GM19463 (cell line): Measurements from ENCODE around the gene GNB5.
"Not testable (repeated sequence)": the region's sequence is repeated elsewhere in the genome, so short reads cannot be mapped to it uniquely, and the experiment has no call there.

Experiments
- ATAC-seq: cut with Tn5 transposase; IDR thresholded peaks from one replicate; pipeline ENCODE4 v1.9.1; 2021; ENCODE audit warnings: mild to moderate bottlenecking, moderate library complexity; ENCODE audit not compliant: unreplicated experiment

GNB5 gene

DNA sequence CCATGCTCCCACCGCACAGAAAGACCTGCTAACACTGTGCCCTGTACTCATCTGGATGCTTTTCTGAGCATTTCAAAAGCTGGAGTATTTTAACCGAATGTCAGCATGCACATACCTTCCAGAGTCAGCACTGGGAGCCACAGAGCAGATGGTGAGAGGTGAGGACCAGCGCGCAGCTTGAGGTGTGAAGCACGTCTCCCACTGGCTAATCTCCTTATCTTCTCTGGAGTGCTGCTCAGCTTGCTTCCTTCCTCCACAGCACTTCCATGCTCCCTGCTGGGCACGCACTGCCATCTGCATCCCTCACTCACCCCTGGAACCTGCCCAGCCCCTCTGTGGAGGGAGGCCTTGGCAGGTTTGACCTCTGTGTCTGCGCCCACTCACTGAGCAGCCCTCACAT, at the start of gene GNB5:
GNB5 (minus strand) TSS at position 186 of the 400 bp plus-strand sequence. CDS start 6,716 bp downstream, outside the sequence.
- ATAC-seq = no peak

DNA sequence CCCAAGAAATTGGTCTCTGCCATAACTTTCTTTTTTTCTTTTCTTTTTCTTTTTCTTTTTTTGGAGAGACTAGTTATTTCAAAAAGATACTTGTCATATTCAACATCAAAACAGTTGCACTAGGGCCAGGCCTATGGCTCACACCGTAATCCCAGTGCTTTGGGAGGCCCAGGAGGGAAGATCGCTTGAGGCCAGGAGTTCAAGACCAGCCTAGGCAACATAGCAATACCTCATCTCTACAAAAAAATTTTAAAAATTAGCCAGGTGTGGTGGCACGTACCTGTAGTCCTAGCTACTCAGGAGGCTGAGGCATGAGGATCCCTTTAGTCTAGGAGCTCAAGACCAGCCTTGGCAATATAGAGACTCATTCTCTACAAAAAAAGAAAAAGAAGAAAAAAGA, 49.0 kb upstream of the GNB5 start:
- no peak for ATAC-seq

DNA sequence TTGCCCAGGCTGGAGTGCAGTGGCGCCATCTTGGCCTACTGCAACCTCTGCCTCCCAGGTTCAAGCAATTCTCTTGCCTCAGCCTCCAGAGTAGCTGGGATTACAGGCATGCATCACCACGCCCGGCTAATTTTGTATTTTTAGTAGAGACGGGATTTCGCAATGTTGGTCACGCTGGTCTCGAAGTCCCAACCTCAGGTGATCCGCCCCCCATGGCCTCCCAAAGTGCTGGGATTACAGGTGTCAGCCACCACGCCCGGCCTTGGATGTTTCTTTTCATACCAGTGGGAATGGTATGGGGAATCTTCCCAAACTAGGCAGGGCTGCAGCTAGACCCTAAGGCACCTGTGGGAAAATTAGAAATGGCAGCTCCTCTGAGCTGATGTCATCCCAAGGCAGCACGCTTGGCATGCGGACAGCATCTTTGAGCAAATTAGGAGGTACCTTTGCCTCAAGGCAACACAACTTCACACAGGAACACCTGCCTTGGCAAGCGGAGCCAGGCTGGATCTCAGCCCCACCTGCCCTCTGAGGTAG, 47.9 kb upstream of the GNB5 start:
- ATAC-seq = not testable (repeated sequence)

DNA sequence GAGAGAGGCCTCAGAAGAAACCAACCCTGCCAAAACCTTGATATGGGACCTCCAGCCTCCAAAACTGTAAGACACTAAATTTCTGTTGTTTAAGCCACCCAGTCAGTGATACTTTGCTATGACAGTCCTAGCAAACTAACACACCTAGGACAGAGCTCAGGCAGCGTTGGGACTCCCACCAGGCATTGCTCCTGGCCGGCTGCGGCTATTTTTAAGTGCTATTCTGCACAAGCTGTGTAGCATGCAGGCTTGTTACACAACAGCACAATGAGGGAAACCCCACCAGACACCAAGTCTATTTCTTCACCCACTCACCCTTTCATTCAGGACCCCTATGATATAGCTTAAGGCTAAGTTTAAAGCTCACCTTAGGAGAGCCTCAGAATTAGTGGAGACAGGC, 47.0 kb upstream of the GNB5 start:
- ATAC-seq = no peak

DNA sequence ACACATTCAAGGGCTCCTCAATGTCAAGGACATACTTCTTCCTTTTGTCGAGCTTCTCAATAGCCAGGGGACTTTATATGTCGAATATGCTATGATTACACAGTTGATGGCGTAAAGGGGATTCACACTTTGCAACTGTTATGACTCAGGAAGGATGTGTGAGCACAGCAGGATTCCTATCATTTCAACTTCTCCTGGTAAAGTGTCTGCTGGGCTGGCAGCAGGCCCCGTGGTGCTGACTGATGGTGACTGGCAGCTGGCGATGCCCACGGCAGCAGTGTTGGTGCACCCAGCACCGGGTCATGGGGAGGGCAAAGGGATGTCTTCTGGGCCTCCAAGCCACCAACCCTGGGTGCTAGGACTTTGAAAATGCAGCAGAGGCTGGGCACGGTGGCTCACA, 44.8 kb upstream of the GNB5 start:
- ATAC-seq = no peak

DNA sequence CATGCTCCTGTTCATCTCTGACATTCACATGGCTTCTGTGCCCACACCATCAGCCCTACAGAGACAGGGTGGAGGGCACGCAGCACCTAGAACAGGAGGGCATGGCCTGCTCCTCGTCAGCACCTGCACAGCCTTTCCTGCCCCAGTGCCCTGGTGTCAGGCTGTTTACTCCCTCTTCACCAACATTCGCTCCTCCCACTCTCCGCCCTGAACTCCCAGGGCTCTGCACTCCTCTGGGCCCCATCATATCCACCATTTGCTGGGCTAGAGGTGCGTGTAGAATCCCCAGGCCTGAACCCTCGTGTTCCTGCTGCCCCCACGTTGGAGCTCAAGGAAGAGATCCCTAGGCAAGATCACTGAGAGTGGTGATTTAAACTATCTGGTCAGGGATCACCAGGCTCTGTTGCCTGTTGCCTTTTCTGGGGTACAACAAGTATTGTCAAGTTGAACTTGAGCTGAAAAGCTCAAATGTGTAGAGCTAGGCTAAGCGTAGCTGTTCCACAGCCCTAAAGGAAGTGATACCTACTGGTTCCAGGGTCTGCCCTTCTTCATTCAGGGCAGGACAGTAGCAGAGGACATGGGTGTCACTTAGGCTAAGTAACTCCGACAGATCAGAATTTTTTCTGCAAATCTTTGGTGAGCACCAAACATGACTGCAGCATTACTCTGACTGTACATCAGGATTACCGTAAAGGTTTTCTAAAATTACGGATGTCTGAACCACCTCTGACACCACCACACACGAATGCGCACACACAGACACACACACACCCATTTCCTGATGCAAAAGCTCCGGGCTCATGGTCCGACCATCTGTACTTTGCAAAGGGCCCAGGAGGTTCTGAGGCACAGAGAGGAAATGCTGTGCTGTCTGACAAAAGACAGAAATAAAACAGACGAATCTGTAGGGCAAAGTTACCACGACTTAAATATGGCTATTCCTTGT, 43.7 kb upstream of the GNB5 start:
- peak; percentile 46 for ATAC-seq

DNA sequence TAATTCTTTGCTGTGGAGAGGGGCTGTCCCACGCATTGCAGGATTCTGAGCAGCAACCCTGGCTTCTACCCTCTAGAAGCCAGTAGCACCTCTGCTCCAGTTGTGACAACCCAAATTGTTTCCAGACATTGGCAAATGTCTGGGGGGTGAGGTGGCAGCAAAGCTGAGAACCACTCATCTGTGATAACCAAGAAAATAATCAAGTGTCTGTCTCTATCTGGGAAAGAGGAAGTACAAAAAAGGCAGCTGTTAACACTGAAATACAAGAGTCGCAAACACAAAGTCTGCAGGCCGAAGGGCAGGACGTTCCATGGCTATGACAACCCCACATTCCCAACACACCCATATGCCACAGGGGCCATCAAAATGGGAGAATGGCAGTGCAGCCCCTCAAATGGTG, 42.2 kb upstream of the GNB5 start:
- peak; percentile 32 for ATAC-seq

DNA sequence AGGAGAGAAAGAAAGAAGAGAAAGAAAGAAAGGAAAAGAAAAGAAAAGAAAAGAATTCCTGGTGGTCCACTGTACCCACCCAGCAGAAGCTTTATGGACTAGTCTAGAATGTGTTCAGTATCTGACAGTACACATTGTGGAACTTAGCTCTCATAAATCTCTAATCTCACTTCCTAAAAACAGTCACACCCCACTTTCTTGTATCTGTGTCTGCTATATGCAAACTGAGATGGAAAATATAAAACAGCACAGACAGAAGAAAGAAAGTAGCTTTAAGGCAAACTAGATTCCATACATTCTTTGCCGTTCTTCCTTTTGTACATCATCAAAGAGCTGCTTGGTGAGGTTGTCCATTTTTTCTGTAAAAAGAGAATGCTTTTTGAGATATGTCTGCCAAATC, 41.1 kb upstream of the GNB5 start:
- peak; percentile 49 for ATAC-seq

DNA sequence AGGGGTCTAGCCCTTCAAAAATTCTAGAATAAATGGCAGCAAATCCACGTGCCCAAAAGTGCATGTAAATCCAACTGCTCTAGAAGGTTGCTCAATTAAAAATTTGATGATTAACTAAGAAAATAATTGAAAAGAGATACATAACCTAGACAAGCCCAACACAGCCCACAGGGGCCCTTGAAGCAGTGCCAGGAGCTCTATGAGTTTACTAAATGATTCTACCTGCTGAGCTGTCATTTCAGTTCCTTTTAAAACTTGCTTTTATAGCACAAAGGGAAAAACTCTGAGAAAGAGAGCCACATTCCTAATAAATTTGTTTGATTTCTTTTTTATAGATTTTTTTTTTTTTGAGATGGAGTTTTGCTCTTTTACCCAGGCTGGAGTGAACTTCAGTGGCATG, 38.9 kb upstream of the GNB5 start:
- no peak for ATAC-seq

DNA sequence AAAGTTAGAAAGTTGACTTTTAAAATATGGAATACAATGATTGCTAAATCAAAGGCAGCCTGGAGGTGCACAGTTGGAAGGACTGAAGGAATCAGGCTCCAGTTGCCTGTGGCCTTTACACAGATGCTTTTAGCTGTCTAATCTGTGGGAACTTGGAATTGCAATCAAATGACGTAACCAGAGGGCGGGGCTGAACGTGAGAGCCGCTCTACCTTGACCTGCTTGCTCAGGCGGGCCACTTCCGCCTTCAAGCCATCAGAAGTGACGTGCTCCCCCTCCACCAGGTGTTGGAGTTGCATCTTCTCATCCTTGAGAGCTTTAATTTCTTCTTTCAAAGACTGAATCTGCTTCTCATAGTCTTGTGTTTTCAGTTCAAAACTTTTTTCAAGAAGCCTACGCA, 37.7 kb upstream of the GNB5 start:
- no peak for ATAC-seq

DNA sequence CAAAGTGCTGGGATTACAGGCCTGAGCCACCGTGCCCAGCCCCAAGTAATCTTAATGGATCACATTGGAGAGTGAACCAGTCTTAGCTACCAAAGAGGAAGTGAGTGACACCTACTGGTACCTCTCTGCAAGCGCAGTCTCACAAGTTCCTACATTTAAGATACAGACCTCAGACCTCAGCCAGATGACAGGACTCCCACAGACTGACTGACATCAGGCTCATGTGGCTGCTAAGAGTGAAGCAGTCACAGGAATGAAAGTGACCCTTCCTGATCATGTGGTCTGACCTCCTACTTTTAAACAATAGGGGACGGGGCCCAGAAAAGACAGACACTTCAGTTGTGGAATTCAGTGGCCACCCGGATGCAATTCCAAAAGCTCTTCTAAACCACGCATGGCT, 36.3 kb upstream of the GNB5 start:
- peak; percentile 84 for ATAC-seq

DNA sequence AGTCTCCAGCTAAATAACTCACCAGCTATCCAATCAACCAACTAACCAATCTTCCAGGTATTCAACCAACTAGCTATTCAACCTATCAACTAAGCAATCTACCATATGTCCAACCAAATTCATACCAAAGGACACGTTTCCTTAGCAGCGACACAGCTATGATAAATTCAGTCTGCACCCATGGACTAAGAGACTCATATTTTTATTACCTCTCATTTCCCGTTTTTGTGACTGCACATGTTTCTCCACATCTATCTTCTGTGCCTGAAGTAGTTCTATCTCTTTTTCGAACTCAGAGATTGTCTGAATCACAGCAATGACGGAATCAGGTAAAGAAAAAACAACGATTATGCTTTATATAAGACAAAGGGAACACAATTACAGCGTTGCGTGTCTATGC, 34.0 kb upstream of the GNB5 start:
- no peak for ATAC-seq

DNA sequence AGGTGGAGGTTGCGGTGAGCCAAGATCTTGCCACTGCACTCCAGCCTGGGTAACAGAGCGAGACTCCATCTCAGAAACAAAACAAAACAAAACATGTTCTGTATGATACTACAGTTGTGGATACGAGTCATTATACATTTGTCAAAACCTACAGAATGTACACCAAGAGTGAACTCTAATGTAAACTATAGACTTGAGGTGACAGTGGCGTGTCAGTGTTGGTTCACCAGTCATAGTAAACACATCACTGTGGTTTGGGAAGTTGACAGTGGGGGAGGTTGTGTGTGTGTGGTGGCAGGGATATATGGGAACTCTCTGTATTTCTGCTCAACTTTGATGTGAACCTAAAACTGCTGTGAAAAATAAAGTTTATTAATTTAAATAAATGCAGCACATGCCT, 33.0 kb upstream of the GNB5 start:
- ATAC-seq = no peak

DNA sequence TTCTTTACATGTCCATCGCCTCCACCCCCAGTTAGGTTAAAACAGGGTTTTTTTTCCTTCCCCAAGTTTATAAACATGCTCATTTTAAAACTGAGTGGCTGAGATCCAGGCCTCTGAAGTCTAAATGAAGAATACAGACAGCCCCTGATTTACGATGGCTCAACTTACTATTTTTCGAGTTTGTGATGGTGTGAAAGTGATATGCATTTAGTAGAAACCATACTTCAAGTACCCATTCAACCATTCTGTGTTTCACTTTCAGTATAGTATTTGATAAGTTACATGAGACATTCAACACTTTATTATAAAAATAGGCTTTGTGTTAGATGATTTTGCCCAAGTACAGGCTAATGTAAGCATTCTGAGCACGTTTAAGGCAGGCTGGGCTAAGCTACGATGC, 30.5 kb upstream of the GNB5 start:
- no peak for ATAC-seq

DNA sequence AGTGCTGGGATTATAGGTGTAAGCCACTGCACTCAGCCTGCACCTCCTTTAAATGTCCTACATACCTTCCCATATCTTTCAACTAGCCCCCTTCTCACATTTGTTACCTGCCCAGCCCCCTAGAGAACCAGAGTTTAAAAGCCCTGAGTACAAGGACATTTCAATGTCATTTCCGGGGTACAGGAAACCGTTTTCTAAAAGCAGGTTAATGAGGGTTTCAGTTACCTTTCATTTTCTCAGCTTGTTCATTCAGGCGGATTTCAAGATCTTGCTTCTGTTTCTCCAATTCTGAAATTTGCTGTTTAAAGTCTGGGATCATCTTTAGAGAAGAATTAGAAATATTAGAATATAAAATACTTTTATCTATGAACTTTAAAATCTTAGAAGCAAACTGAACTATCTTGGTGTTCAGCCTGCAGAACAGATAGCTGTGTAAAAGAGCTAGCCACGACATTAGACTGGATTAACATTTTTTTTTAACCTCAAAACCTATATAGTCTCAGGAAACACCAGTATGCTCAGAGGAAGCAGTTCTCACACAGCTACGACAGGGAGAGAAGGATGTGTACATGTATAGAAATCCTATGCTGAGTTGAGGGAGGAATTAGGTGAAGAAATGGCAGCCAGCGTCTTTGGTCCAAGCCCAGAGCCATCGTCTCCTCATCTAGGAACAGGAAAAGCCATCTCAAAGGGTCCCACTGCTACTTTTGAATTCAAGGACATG, 29.9 kb upstream of the GNB5 start:
- ATAC-seq = no peak

DNA sequence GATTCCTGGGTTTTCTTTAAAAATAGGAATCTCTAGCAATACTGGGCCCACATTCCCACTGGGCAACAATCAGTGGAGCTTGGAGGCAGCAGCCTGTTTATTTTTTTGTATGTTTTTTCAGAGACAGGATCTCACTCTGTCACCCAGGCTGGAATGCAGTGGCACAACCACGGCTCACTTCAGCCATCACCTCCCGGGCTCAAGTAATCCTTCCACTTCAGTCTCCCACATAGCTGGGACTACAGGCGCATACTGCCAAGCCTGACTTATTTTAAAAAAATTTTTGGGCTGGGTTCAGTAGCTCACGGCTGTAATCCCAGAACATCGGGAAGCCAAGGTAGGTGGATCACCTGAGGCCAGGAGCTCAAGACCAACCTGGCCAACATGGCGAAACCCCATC, 29.1 kb upstream of the GNB5 start:
- no peak for ATAC-seq

DNA sequence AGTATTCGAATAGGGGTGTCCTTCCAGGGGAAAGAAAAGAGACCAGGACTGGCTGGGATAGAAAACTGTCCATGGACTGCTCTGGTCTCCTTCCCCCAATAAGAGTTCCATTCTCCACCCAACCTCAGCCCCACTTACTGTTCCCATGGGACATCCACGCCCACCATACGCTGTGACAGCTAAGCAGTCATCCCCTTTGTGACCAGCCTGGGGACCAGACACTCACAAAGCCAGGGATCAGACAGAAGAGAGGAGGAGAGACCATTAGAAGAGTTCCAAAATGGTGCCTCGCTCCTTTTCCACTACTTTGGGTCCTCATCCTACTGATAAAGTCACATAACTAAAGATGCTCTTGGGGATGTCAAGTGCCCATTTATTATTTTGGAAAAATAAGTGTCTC, 27.6 kb upstream of the GNB5 start:
- no peak for ATAC-seq

DNA sequence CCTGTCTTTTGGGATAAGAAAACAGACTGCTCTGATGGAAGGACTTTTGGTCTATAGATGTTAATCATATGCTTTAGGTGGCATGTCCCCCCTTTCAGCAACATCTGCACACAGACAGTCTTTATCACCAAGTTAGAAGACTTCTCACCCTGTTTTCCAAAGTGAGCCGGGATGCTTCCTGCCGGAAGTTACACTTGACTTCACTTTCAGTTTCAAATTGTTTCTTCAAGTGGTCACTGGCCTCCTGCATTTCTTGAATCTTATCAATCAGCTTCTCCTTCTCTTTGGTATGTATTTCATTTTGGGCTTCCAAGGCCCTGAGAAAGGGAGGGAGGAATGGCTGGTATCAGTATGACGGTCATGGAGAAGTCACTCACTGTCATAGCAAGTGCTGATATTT, 27.2 kb upstream of the GNB5 start:
- no peak for ATAC-seq

DNA sequence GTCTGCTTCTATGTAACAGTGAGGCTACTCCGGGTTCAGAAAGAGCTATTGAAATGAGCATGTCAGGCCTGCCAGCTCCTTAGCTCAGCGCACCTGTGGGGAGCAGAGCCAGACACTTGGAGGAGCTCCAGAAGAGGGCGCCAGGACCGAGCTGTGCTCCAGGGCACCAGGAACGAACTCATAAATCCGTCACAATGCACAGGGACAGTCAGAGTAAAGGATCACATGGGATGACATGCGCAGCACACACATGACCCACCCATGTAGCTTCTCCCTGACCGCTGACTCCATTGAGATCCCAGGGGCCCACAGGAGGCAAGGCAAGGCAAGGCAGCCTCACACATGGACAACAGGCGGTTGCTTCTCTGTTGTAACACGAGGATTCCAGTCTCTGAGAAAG, 26.0 kb upstream of the GNB5 start:
- peak; percentile 52 for ATAC-seq

DNA sequence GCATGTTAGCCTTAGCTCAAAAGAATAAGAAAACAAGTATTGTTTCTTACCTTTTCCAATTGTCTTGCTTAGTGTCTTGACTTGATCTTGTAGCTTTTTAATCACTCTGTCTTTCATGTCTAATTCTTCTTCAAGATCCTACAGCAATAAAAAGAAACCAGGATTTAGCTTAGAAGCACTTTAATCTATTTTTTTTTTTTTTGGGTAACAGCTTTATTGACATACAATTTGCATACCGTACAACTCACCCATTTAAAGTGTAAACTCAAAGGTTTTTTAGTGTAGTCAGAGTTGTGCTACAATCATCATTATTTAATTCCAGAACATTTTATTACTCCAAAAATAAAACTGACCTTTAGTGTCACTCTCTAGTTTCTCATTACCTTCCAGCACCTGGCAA, 23.4 kb upstream of the GNB5 start:
- ATAC-seq = no peak

DNA sequence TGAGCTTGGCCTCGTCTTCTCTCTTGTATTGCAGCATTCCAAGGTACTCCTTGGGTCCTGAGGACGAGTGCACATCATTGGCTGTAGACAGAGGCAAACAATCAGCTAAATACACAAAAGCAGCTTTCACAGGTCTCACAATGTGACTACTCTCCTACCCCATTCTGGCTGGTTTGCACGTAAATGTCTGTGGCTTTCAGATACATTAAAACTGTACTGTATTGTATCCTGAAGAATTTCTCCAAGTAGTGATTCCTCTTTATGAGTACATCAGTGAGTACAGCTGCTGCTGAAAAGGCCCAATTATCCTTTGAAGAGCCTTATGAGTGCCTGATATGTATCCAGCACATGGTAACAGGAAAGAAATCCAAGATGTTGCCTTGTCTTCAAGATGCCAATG, 22.0 kb upstream of the GNB5 start:
- ATAC-seq = no peak
